ENCODE data around the gene NACC1. TPM values are rescaled to one million over a fixed set of nuclear protein-coding genes. Genes with fewer than 3 reads are reported as not detected.

NACC1 gene
- polyA plus RNA-seq, 2 of the 4 experiments (the other 2 are of a cell fraction) = 26.1 to 37.9 TPM

- Histone ChIP-seq H3K27ac (no peak overlapping the region), H3K4me3 (no peak overlapping the region), H3K4me1 (peaks cover 23% of the 10 kb centered on the region), H3K9me3 (no peaks in the 10 kb centered on the region), H3K4me2 (no peak overlapping the region)
- no peak for FAIRE-seq
- POLR2A ChIA-PET = no interaction called here
- ATAC-seq = no peak
- TF ChIP-seq FOSL2 (IDR thresholded peaks at IDR 0.05) (no peak), FOSL2 (CRISPR knock-in tag; IDR thresholded peaks at IDR 0.05) (no peak), MAZ (IDR thresholded peaks at IDR 0.05; ENCODE audit: borderline replicate concordance, low read depth, low read length) (no peak)
- WGBS (ENCODE audit: missing lambda C conversion rate) = 87% methylated on average over 29 of the region's 37 CpGs
- CTCF ChIA-PET = interaction anchor here (1.9 to 9.1 kb wide), 3 partner anchors 26 to 111 kb away, joined by 14 to 309 read pairs (median 14); no protein-coding TSS in a partner anchor
- DNase-seq (ENCODE audit: low read depth in 1 of 2, low spot score in 1 of 2) = no peak
These were observed 30.1 kb upstream of the NACC1 start for GRCh38 chr19:13087795-13088537.

- Histone ChIP-seq H3K4me3 (no peak overlapping the region), H3K27ac (peak overlapping the region in 1 of 2 experiments; percentile 24; a peak in 1 of 6 replicates), H3K4me1 (peaks cover 35% of the 10 kb centered on the region), H3K9me3 (no peaks in the 10 kb centered on the region), H3K4me2 (no peak overlapping the region)
- CTCF ChIA-PET = interaction anchor here (1.3 to 9.1 kb wide), 4 partner anchors 11 to 124 kb away, joined by 6 to 309 read pairs (median 10); no protein-coding TSS in a partner anchor
- POLR2A ChIA-PET = no interaction called here
- ATAC-seq = peak; percentile 72 to 83; a peak in 5 of 6 replicates
- peak; percentile 28 to 67 for DNase-seq (ENCODE audit: low read depth in 1 of 2, low spot score in 1 of 2)
- 71% methylated on average over 1 of the region's 5 CpGs for WGBS (ENCODE audit: missing lambda C conversion rate)
- no peak for FAIRE-seq
- TF ChIP-seq BCL3 (IDR thresholded peaks at IDR 0.05) (no peak), FOSB (CRISPR knock-in tag; IDR thresholded peaks at IDR 0.05) (no peak), RAD21 (conservative IDR thresholded peaks at IDR 0.05 in 1 of 2, IDR thresholded peaks at IDR 0.05 in 1 of 2) (no peak), NFE2L2 (conservative IDR thresholded peaks at IDR 0.05; ENCODE audit: low read length) (no peak), CTCF (IDR thresholded peaks at IDR 0.05) (no peak), EHMT2 (IDR thresholded peaks at IDR 0.05; ENCODE audit: low read depth) (no peak), HMGXB4 (CRISPR knock-in tag; IDR thresholded peaks at IDR 0.05; ENCODE audit: borderline replicate concordance) (no peak), ESRRA (IDR thresholded peaks at IDR 0.05; ENCODE audit: borderline replicate concordance, low read length) (no peak), TP53 (CRISPR knock-in tag; IDR thresholded peaks at IDR 0.05) (no peak), POLR2AphosphoS2 (conservative IDR thresholded peaks at IDR 0.05; ENCODE audit: low read length) (no peak), ELK1 (IDR thresholded peaks at IDR 0.05; ENCODE audit: low read depth, low read length) (no peak), RCOR1 (IDR thresholded peaks at IDR 0.05; ENCODE audit: low read depth, low read length) (no peak), HEYL (CRISPR knock-in tag; IDR thresholded peaks at IDR 0.05) (no peak), CEBPB (IDR thresholded peaks at IDR 0.05) (no peak), ZFP36 (IDR thresholded peaks at IDR 0.05; ENCODE audit: borderline replicate concordance, partially characterized antibody) (no peak), HOXB13 (CRISPR knock-in tag; IDR thresholded peaks at IDR 0.05; ENCODE audit: low read depth) (no peak), SMC3 (IDR thresholded peaks at IDR 0.05) (no peak), JUNB (IDR thresholded peaks at IDR 0.05) (no peak), CBX8 (IDR thresholded peaks at IDR 0.05) (no peak)
These were observed 28.8 kb upstream of the NACC1 start for GRCh38 chr19:13089139-13089856.
